ENCODE results near the gene SFMBT2. TPM values are rescaled to one million over a fixed set of nuclear protein-coding genes. Genes with fewer than 3 reads are reported as not detected.

The SFMBT2 gene
- total RNA-seq = 10 to 100 TPM; 18.3 to 23.8 TPM
- 10 to 100 TPM; 15.3 to 15.8 TPM for polyA plus RNA-seq (ENCODE audit: insufficient read length in 2 of 2)
- long read RNA-seq, donor 1 = 0 reads
- long read RNA-seq, donor 2 = 0 reads
- long read RNA-seq, donor 3 = 0 reads
- long read RNA-seq, donor 4 = 0 reads

- peaks cover 3% of the 10 kb centered on the region for H3K36me3 ChIP-seq (ENCODE audit: control insufficient read depth, insufficient read depth, low read length)
- peaks cover 49% of the 10 kb centered on the region for H3K4me1 ChIP-seq (ENCODE audit: control insufficient read depth, insufficient read depth, low read length)
- DNase-seq (ENCODE audit: low read depth in 4 of 6, low spot score in 6 of 6) = peak in 5 of 6 donors; percentile 59 to 94 (median 73)
- H3K27me3 ChIP-seq (ENCODE audit: control insufficient read depth, insufficient read depth, low read length) = peaks cover 29% of the 10 kb centered on the region
- H3K9me3 ChIP-seq (ENCODE audit: control insufficient read depth, insufficient read depth, low read length) = no peaks in the 10 kb centered on the region
- WGBS (ENCODE audit: insufficient coverage) = 0% methylated on average over 48 of the region's 66 CpGs
- H3K27ac ChIP-seq (ENCODE audit: low read depth, low read length) = peak within 1 kb of the TSS; percentile 72
- peak within 1 kb of the TSS; percentile 74 for H3K4me3 ChIP-seq (ENCODE audit: low read depth, low read length)
Observed at GRCh38 chr10:7410862-7411670, at the start of gene SFMBT2. SFMBT2 (minus strand) TSS chr10:7411034; CDS start chr10:7381898, 29,136 bp downstream.

DNA sequence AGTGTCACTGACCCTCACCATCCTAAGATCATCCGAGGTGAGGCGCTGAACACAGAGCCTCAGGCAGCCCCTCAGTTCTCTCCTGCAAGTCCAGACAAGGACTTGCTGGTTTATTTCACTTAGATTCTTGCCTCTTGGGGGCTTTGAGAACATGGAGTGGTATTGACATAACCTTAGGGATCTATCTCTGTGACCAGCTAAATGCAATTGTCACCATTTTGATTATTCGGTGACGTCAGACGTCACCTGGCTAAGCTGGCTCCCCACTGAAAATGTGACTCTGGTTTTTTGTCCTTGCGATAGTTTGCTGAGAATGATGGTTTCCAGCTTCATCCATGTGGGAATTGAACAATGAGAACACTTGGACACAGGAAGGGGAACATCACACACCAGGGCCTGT, 49.2 kb upstream of the SFMBT2 start:
- Histone ChIP-seq H3K9me3 (ENCODE audit: control insufficient read depth, insufficient read depth, low read length) (no peaks in the 10 kb centered on the region), H3K4me1 (ENCODE audit: control insufficient read depth, insufficient read depth, low read length) (peaks cover 16% of the 10 kb centered on the region), H3K36me3 (ENCODE audit: control insufficient read depth, insufficient read depth, low read length) (no peaks in the 10 kb centered on the region), H3K4me3 (ENCODE audit: low read depth, low read length) (no peak overlapping the region), H3K27me3 (ENCODE audit: control insufficient read depth, insufficient read depth, low read length) (no peaks in the 10 kb centered on the region), H3K27ac (ENCODE audit: low read depth, low read length) (no peak overlapping the region)
- no peak for DNase-seq (ENCODE audit: low read depth in 4 of 6, low spot score in 6 of 6)
- 97% methylated on average over 5 of the region's 6 CpGs for WGBS (ENCODE audit: insufficient coverage)

DNA sequence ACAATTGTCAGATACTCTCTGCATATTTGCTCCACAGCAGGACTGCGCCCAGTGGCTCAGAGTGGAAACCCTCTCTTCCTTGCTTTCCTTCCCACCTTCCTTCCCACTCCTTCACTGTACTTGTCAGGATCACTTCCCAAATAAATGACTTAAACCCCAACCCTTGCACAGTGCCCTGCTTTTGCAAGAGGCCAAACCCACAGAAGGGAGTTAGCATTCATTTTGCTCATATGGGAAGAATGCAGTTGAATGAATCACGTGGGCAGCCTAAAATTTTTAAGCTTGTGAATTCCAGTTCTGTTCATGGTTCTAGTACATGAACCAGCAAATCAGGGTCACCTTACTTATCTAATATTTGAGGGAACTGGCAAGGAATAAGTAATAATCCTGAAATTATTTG, 47.7 kb upstream of the SFMBT2 start:
- H3K27me3 ChIP-seq (ENCODE audit: control insufficient read depth, insufficient read depth, low read length) = no peaks in the 10 kb centered on the region
- no peaks in the 10 kb centered on the region for H3K9me3 ChIP-seq (ENCODE audit: control insufficient read depth, insufficient read depth, low read length)
- no peak overlapping the region for H3K4me3 ChIP-seq (ENCODE audit: low read depth, low read length)
- 60% methylated on average over 1 of the region's 2 CpGs for WGBS (ENCODE audit: insufficient coverage)
- DNase-seq (ENCODE audit: low read depth in 4 of 6, low spot score in 6 of 6) = no peak
- H3K36me3 ChIP-seq (ENCODE audit: control insufficient read depth, insufficient read depth, low read length) = no peaks in the 10 kb centered on the region
- no peak overlapping the region for H3K27ac ChIP-seq (ENCODE audit: low read depth, low read length)
- H3K4me1 ChIP-seq (ENCODE audit: control insufficient read depth, insufficient read depth, low read length) = peaks cover 11% of the 10 kb centered on the region

GRCh38 chr10:7457478-7458316, 46.9 kb upstream of the SFMBT2 start:
- DNase-seq (ENCODE audit: low read depth in 4 of 6, low spot score in 6 of 6) = no peak
- WGBS (ENCODE audit: insufficient coverage) = 95% methylated on average over 10 of the region's 14 CpGs
- H3K4me1 ChIP-seq (ENCODE audit: control insufficient read depth, insufficient read depth, low read length) = peaks cover 3% of the 10 kb centered on the region
- no peak overlapping the region for H3K27ac ChIP-seq (ENCODE audit: low read depth, low read length)
- no peaks in the 10 kb centered on the region for H3K9me3 ChIP-seq (ENCODE audit: control insufficient read depth, insufficient read depth, low read length)
- H3K4me3 ChIP-seq (ENCODE audit: low read depth, low read length) = no peak overlapping the region
- no peaks in the 10 kb centered on the region for H3K27me3 ChIP-seq (ENCODE audit: control insufficient read depth, insufficient read depth, low read length)
- H3K36me3 ChIP-seq (ENCODE audit: control insufficient read depth, insufficient read depth, low read length) = no peaks in the 10 kb centered on the region

DNA sequence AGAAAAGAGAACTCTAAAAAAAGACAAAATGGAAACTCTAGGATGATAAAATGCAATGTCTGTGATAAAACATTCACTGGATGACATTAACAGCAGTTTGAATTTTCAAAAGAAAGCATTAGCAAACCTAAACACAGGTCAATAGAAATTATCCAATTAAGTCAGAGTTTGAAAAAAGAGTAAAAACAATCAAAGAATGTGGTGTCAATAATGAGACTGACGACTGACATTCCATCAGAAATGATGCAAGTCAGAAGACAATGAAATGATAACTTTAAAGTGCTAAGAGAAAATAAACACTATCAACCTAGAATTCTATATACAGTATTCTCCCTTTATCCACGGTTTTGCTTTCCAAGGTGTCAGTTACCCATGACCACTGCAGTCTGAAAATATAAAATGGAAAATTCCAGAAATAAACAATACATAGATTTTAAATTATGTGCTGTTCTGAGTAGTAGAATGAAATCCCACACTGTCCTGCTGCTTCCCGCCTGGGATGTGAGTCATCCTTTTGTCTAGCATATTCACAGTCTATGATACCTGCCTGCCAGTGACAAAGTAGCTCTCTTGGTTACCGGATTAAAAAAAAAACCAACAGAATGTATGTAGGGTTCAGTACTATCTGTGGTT, 38.3 kb upstream of the SFMBT2 start:
- WGBS (ENCODE audit: insufficient coverage) = no CpG with 5 or more reads among the region's 4 CpGs
- H3K4me1 ChIP-seq (ENCODE audit: control insufficient read depth, insufficient read depth, low read length) = peaks cover 6% of the 10 kb centered on the region
- H3K9me3 ChIP-seq (ENCODE audit: control insufficient read depth, insufficient read depth, low read length) = peaks cover 2% of the 10 kb centered on the region
- no peak for DNase-seq (ENCODE audit: low read depth in 4 of 6, low spot score in 6 of 6)
- H3K27me3 ChIP-seq (ENCODE audit: control insufficient read depth, insufficient read depth, low read length) = no peaks in the 10 kb centered on the region
- H3K36me3 ChIP-seq (ENCODE audit: control insufficient read depth, insufficient read depth, low read length) = no peaks in the 10 kb centered on the region
- no peak overlapping the region for H3K27ac ChIP-seq (ENCODE audit: low read depth, low read length)
- H3K4me3 ChIP-seq (ENCODE audit: low read depth, low read length) = no peak overlapping the region

GRCh38 chr10:7445474-7446185, 34.8 kb upstream of the SFMBT2 start:
- Histone ChIP-seq H3K9me3 (ENCODE audit: control insufficient read depth, insufficient read depth, low read length) (peaks cover 2% of the 10 kb centered on the region), H3K4me3 (ENCODE audit: low read depth, low read length) (no peak overlapping the region), H3K4me1 (ENCODE audit: control insufficient read depth, insufficient read depth, low read length) (peaks cover 23% of the 10 kb centered on the region), H3K36me3 (ENCODE audit: control insufficient read depth, insufficient read depth, low read length) (no peaks in the 10 kb centered on the region), H3K27ac (ENCODE audit: low read depth, low read length) (peak overlapping the region; percentile 18), H3K27me3 (ENCODE audit: control insufficient read depth, insufficient read depth, low read length) (no peaks in the 10 kb centered on the region)
- DNase-seq (ENCODE audit: low read depth in 4 of 6, low spot score in 6 of 6) = peak in 1 of 6 donors; percentile 49
- 50% methylated on average over 6 of the region's 7 CpGs for WGBS (ENCODE audit: insufficient coverage)

GRCh38 chr10:7444551-7445121, 33.8 kb upstream of the SFMBT2 start:
- peak in 5 of 6 donors; percentile 68 to 95 (median 75) for DNase-seq (ENCODE audit: low read depth in 4 of 6, low spot score in 6 of 6)
- peaks cover 2% of the 10 kb centered on the region for H3K9me3 ChIP-seq (ENCODE audit: control insufficient read depth, insufficient read depth, low read length)
- peak overlapping the region; percentile 80 for H3K27ac ChIP-seq (ENCODE audit: low read depth, low read length)
- WGBS (ENCODE audit: insufficient coverage) = 4% methylated on average over 19 of the region's 19 CpGs
- H3K4me1 ChIP-seq (ENCODE audit: control insufficient read depth, insufficient read depth, low read length) = peaks cover 23% of the 10 kb centered on the region
- H3K27me3 ChIP-seq (ENCODE audit: control insufficient read depth, insufficient read depth, low read length) = no peaks in the 10 kb centered on the region
- no peaks in the 10 kb centered on the region for H3K36me3 ChIP-seq (ENCODE audit: control insufficient read depth, insufficient read depth, low read length)
- H3K4me3 ChIP-seq (ENCODE audit: low read depth, low read length) = peak overlapping the region; percentile 32

- H3K27ac ChIP-seq (ENCODE audit: low read depth, low read length) = no peak overlapping the region
Observed at GRCh38 chr10:7443036-7443435, 32.2 kb upstream of the SFMBT2 start.

More at GRCh38 chr10:7443036-7443435, 32.2 kb upstream of the SFMBT2 start:
- H3K36me3 ChIP-seq (ENCODE audit: control insufficient read depth, insufficient read depth, low read length) = no peaks in the 10 kb centered on the region
- H3K4me3 ChIP-seq (ENCODE audit: low read depth, low read length) = no peak overlapping the region
- peaks cover 27% of the 10 kb centered on the region for H3K4me1 ChIP-seq (ENCODE audit: control insufficient read depth, insufficient read depth, low read length)
- no peaks in the 10 kb centered on the region for H3K27me3 ChIP-seq (ENCODE audit: control insufficient read depth, insufficient read depth, low read length)
- H3K9me3 ChIP-seq (ENCODE audit: control insufficient read depth, insufficient read depth, low read length) = no peaks in the 10 kb centered on the region
- no peak for DNase-seq (ENCODE audit: low read depth in 4 of 6, low spot score in 6 of 6)
